ENCODE measurements around the gene EARS2. TPM values are rescaled to one million over a fixed set of nuclear protein-coding genes. Genes with fewer than 3 reads are reported as not detected.
"Not testable (repeated sequence)": the region's sequence is repeated elsewhere in the genome, so short reads cannot be mapped to it uniquely, and the experiment has no call there.

EARS2 gene
- total RNA-seq, 3 donors from 2014 or later: 30.8 to 37.1 (median 33.3) TPM

GRCh38 chr16:23499801-23500200 is 57.3 kb downstream of the EARS2 start:
- no peak for ATAC-seq
- Mint-ChIP-seq H3K9me3 (no peaks in the 10 kb centered on the region), H3K4me1 (ENCODE audit: low read depth) (peaks cover 61% of the 10 kb centered on the region), H3K36me3 (ENCODE audit: insufficient read depth) (peaks cover 10% of the 10 kb centered on the region), H3K27me3 (ENCODE audit: low read depth) (no peaks in the 10 kb centered on the region), H3K4me3 (no peak overlapping the region)
- DNase-seq: no peak

GRCh38 chr16:23498863-23499262 is 58.3 kb downstream of the EARS2 start:
- no peaks in the 10 kb centered on the region for H3K9me3 Mint-ChIP-seq
- ATAC-seq: no peak
- no peak overlapping the region for H3K4me3 Mint-ChIP-seq
- H3K36me3 Mint-ChIP-seq (ENCODE audit: insufficient read depth): peaks cover 12% of the 10 kb centered on the region
- H3K4me1 Mint-ChIP-seq (ENCODE audit: low read depth): peaks cover 51% of the 10 kb centered on the region
- no peaks in the 10 kb centered on the region for H3K27me3 Mint-ChIP-seq (ENCODE audit: low read depth)
- no peak for DNase-seq

- no peak overlapping the region for H3K4me3 Mint-ChIP-seq
- peaks cover 19% of the 10 kb centered on the region for H3K36me3 Mint-ChIP-seq (ENCODE audit: insufficient read depth)
- ATAC-seq: no peak
- H3K9me3 Mint-ChIP-seq: no peaks in the 10 kb centered on the region
- no peaks in the 10 kb centered on the region for H3K27me3 Mint-ChIP-seq (ENCODE audit: low read depth)
- H3K4me1 Mint-ChIP-seq (ENCODE audit: low read depth): peaks cover 42% of the 10 kb centered on the region
- no peak for DNase-seq
These were observed 59.6 kb downstream of the EARS2 start for GRCh38 chr16:23497543-23497868.

GRCh38 chr16:23496821-23497542 is 60.2 kb downstream of the EARS2 start:
- peaks cover 22% of the 10 kb centered on the region for H3K36me3 Mint-ChIP-seq (ENCODE audit: insufficient read depth)
- no peak for ATAC-seq
- H3K9me3 Mint-ChIP-seq: no peaks in the 10 kb centered on the region
- DNase-seq: no peak
- peaks cover 37% of the 10 kb centered on the region for H3K4me1 Mint-ChIP-seq (ENCODE audit: low read depth)
- H3K4me3 Mint-ChIP-seq: no peak overlapping the region
- H3K27me3 Mint-ChIP-seq (ENCODE audit: low read depth): no peaks in the 10 kb centered on the region

- peaks cover 28% of the 10 kb centered on the region for H3K4me1 Mint-ChIP-seq (ENCODE audit: low read depth)
- peaks cover 25% of the 10 kb centered on the region for H3K36me3 Mint-ChIP-seq (ENCODE audit: insufficient read depth)
- DNase-seq (no peak), ATAC-seq (no peak)
- H3K4me3 Mint-ChIP-seq: no peak overlapping the region
- H3K27me3 Mint-ChIP-seq (ENCODE audit: low read depth): no peaks in the 10 kb centered on the region
- H3K9me3 Mint-ChIP-seq: no peaks in the 10 kb centered on the region
These were observed 61.5 kb downstream of the EARS2 start for GRCh38 chr16:23495671-23496070.

GRCh38 chr16:23494188-23494587 is 63.0 kb downstream of the EARS2 start:
- Mint-ChIP-seq H3K36me3 (ENCODE audit: insufficient read depth) (peaks cover 35% of the 10 kb centered on the region), H3K4me1 (ENCODE audit: low read depth) (peaks cover 17% of the 10 kb centered on the region), H3K9me3 (no peaks in the 10 kb centered on the region), H3K27me3 (ENCODE audit: low read depth) (no peaks in the 10 kb centered on the region), H3K4me3 (no peak overlapping the region)
- no peak for ATAC-seq
- DNase-seq: no peak

GRCh38 chr16:23491490-23492391 is 65.4 kb downstream of the EARS2 start:
- ATAC-seq: no peak

GRCh38 chr16:23486480-23486879 is 70.7 kb downstream of the EARS2 start:
- peaks cover 4% of the 10 kb centered on the region for H3K4me1 Mint-ChIP-seq (ENCODE audit: low read depth)
- no peaks in the 10 kb centered on the region for H3K27me3 Mint-ChIP-seq (ENCODE audit: low read depth)
- H3K9me3 Mint-ChIP-seq: no peaks in the 10 kb centered on the region
- H3K4me3 Mint-ChIP-seq: no peak overlapping the region
- DNase-seq (no peak), ATAC-seq (no peak)
- peaks cover 38% of the 10 kb centered on the region for H3K36me3 Mint-ChIP-seq (ENCODE audit: insufficient read depth)

More at GRCh38 chr16:23491490-23492391, 65.4 kb downstream of the EARS2 start:
- Mint-ChIP-seq H3K27me3 (ENCODE audit: low read depth) (no peaks in the 10 kb centered on the region), H3K9me3 (no peaks in the 10 kb centered on the region), H3K4me1 (ENCODE audit: low read depth) (peaks cover 1% of the 10 kb centered on the region), H3K4me3 (no peak overlapping the region), H3K36me3 (ENCODE audit: insufficient read depth) (peaks cover 33% of the 10 kb centered on the region)
- no peak for DNase-seq

- ATAC-seq (no peak), DNase-seq (no peak)
- no peak overlapping the region for H3K4me3 Mint-ChIP-seq
- no peaks in the 10 kb centered on the region for H3K9me3 Mint-ChIP-seq
- no peaks in the 10 kb centered on the region for H3K27me3 Mint-ChIP-seq (ENCODE audit: low read depth)
- peaks cover 4% of the 10 kb centered on the region for H3K4me1 Mint-ChIP-seq (ENCODE audit: low read depth)
- H3K36me3 Mint-ChIP-seq (ENCODE audit: insufficient read depth): peaks cover 36% of the 10 kb centered on the region
These were observed 71.3 kb downstream of the EARS2 start for GRCh38 chr16:23485841-23486240.

- DNase-seq (no peak), ATAC-seq (no peak)
- H3K9me3 Mint-ChIP-seq: no peaks in the 10 kb centered on the region
- H3K4me1 Mint-ChIP-seq (ENCODE audit: low read depth): peaks cover 4% of the 10 kb centered on the region
- peaks cover 34% of the 10 kb centered on the region for H3K36me3 Mint-ChIP-seq (ENCODE audit: insufficient read depth)
- H3K27me3 Mint-ChIP-seq (ENCODE audit: low read depth): no peaks in the 10 kb centered on the region
- H3K4me3 Mint-ChIP-seq: no peak overlapping the region
These were observed 71.9 kb downstream of the EARS2 start for GRCh38 chr16:23485257-23485614.

- Mint-ChIP-seq H3K4me1 (ENCODE audit: low read depth) (peaks cover 4% of the 10 kb centered on the region), H3K36me3 (ENCODE audit: insufficient read depth) (peaks cover 34% of the 10 kb centered on the region), H3K4me3 (no peak overlapping the region), H3K9me3 (no peaks in the 10 kb centered on the region), H3K27me3 (ENCODE audit: low read depth) (no peaks in the 10 kb centered on the region)
- DNase-seq (no peak), ATAC-seq (no peak)
These were observed 72.5 kb downstream of the EARS2 start for GRCh38 chr16:23484510-23485256.

- ATAC-seq: peak in 1 of 2 donors; percentile 27
- H3K27me3 Mint-ChIP-seq (ENCODE audit: low read depth); DNase-seq; H3K4me1 Mint-ChIP-seq (ENCODE audit: low read depth); H3K4me3 Mint-ChIP-seq; H3K9me3 Mint-ChIP-seq: not testable (repeated sequence)
- H3K36me3 Mint-ChIP-seq (ENCODE audit: insufficient read depth): peaks cover 39% of the 10 kb centered on the region
These were observed 73.7 kb downstream of the EARS2 start for GRCh38 chr16:23483492-23483891.

GRCh38 chr16:23482778-23483177 is 74.4 kb downstream of the EARS2 start:
- ATAC-seq (peak in 1 of 2 donors; percentile 82), DNase-seq (peak; percentile 30)
- Mint-ChIP-seq H3K4me3 (peak overlapping the region; percentile 38), H3K36me3 (ENCODE audit: insufficient read depth) (peaks cover 39% of the 10 kb centered on the region), H3K4me1 (ENCODE audit: low read depth) (peaks cover 4% of the 10 kb centered on the region), H3K27me3 (ENCODE audit: low read depth) (no peaks in the 10 kb centered on the region), H3K9me3 (no peaks in the 10 kb centered on the region)

- Mint-ChIP-seq H3K27me3 (ENCODE audit: low read depth) (no peaks in the 10 kb centered on the region), H3K4me3 (no peak overlapping the region), H3K9me3 (no peaks in the 10 kb centered on the region), H3K4me1 (ENCODE audit: low read depth) (peaks cover 4% of the 10 kb centered on the region), H3K36me3 (ENCODE audit: insufficient read depth) (peaks cover 33% of the 10 kb centered on the region)
- no peak for DNase-seq
- ATAC-seq: no peak
These were observed 76.9 kb downstream of the EARS2 start for GRCh38 chr16:23480257-23480656.
